Activated CD4-positive, CD25-positive, alpha-beta regulatory T cell treated with anti-CD3 and anti-CD28 coated beads, Interleukin-2, amount 50 U/mL, for 16 hours (primary cell): ENCODE data around the gene TBCE.
"Not testable (repeated sequence)": the region's sequence is repeated elsewhere in the genome, so short reads cannot be mapped to it uniquely, and the experiment has no call there.

Experiments used
- DNase-seq: peaks from one replicate; pipeline ENCODE4 v3.0.0-alpha.2; 2020; ENCODE audit warnings: low read depth, low spot score

TBCE gene

GRCh38 chr1:235450886-235451483, 83.8 kb downstream of the TBCE start:
- no peak for DNase-seq

- no peak for DNase-seq
Observed at GRCh38 chr1:235454021-235454420, 86.8 kb downstream of the TBCE start.

- DNase-seq, result no peak
Observed at GRCh38 chr1:235455097-235455496, 87.9 kb downstream of the TBCE start.

GRCh38 chr1:235455823-235456222, 88.6 kb downstream of the TBCE start:
- no peak for DNase-seq

- not testable (repeated sequence) for DNase-seq
Observed at GRCh38 chr1:235457856-235458255, 90.6 kb downstream of the TBCE start.

- DNase-seq, result no peak
Observed at GRCh38 chr1:235460770-235461169, 93.5 kb downstream of the TBCE start.

GRCh38 chr1:235461954-235462353, 94.7 kb downstream of the TBCE start:
- no peak for DNase-seq

- DNase-seq, result not testable (repeated sequence)
Observed at GRCh38 chr1:235462832-235463231, 95.6 kb downstream of the TBCE start.

- DNase-seq, result no peak
Observed at GRCh38 chr1:235465066-235465465, 97.8 kb downstream of the TBCE start.

- DNase-seq, result no peak
Observed at GRCh38 chr1:235468004-235468403, 100.8 kb downstream of the TBCE start.

- DNase-seq, result no peak
Observed at GRCh38 chr1:235468970-235469369, 101.7 kb downstream of the TBCE start.

GRCh38 chr1:235469897-235470296, 102.7 kb downstream of the TBCE start:
- not testable (repeated sequence) for DNase-seq

GRCh38 chr1:235470741-235471439, 103.7 kb downstream of the TBCE start:
- no peak for DNase-seq

GRCh38 chr1:235473806-235474205, 106.6 kb downstream of the TBCE start:
- no peak for DNase-seq

GRCh38 chr1:235483090-235483489, 115.9 kb downstream of the TBCE start:
- DNase-seq, result no peak

- DNase-seq, result no peak
Observed at GRCh38 chr1:235485558-235485957, 118.3 kb downstream of the TBCE start.

- DNase-seq, result no peak
Observed at GRCh38 chr1:235486321-235486720, 119.1 kb downstream of the TBCE start.

GRCh38 chr1:235491644-235492043, 124.4 kb downstream of the TBCE start:
- no peak for DNase-seq

- no peak for DNase-seq
Observed at GRCh38 chr1:235494531-235494930, 127.3 kb downstream of the TBCE start.

- no peak for DNase-seq
Observed at GRCh38 chr1:235495030-235495429, 127.8 kb downstream of the TBCE start.

- DNase-seq, result no peak
Observed at GRCh38 chr1:235495551-235495950, 128.3 kb downstream of the TBCE start.

- DNase-seq, result no peak
Observed at GRCh38 chr1:235500971-235501540, 133.8 kb downstream of the TBCE start.
